ENCODE data around the gene APOBEC4. TPM values are rescaled to one million over a fixed set of nuclear protein-coding genes. Genes with fewer than 3 reads are reported as not detected.

Gene APOBEC4
- total RNA-seq, 1 experiment from 2014 or later = not detected

DNA sequence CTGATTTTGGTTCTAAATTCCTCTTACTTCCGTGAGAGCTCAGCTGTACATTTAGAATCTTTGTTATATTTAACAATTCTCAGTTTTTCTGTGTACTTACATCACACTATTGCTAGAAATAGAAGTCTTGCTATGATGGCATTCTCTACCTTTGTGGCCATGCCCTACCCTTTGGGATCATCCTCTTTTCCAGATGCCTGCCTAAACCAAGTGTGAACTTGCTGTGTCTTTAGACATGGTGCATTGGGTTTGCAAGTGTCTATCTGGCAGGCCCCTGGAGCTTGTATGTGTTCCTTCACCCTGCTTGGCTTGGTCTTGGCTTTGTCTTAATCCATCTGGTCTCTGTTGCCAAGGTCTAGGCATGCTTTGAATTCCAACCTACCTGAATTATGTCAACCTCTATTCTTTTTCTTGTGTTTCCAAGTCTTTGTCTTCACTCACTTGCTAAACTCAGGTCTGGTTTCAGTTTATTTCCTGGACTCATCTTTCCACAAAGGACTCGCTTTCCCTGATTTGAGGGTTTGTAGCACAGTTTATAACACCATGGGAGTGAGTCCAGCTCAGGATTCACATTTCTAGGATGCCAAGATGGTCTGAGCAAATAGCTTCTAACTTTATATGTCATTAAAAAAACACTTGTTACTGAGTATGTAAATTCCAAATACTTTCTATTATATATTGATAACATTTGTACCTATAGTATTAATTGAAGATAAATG lies 20.6 kb upstream of the APOBEC4 start:
- no peak overlapping the region for H3K4me3 Mint-ChIP-seq (ENCODE audit: unreplicated experiment)
- Histone ChIP-seq H3K9me3 (no peaks in the 10 kb centered on the region), H3K4me3 (ENCODE audit: low read depth, low read length) (no peak overlapping the region), H3K4me1 (peaks cover 17% of the 10 kb centered on the region), H3K27me3 (replicated peaks; ENCODE audit: control insufficient read depth, insufficient read depth, low read length) (no peaks in the 10 kb centered on the region), H3K36me3 (ENCODE audit: control insufficient read depth, insufficient read depth, low read length) (no peaks in the 10 kb centered on the region)
- DNase-seq = no peak
- H3K4me1 Mint-ChIP-seq (ENCODE audit: low read depth, unreplicated experiment) = peaks cover 30% of the 10 kb centered on the region
- no peaks in the 10 kb centered on the region for H3K9me3 Mint-ChIP-seq (ENCODE audit: unreplicated experiment)
- H3K27ac Mint-ChIP-seq (ENCODE audit: unreplicated experiment) = no peak overlapping the region
- intact Hi-C loops (cut with micrococcal nuclease; ENCODE audit: unreplicated experiment) = no loop called here
- BruUV-seq (replicated peaks) = no TSS peak
- TF ChIP-seq, protein P1, sequence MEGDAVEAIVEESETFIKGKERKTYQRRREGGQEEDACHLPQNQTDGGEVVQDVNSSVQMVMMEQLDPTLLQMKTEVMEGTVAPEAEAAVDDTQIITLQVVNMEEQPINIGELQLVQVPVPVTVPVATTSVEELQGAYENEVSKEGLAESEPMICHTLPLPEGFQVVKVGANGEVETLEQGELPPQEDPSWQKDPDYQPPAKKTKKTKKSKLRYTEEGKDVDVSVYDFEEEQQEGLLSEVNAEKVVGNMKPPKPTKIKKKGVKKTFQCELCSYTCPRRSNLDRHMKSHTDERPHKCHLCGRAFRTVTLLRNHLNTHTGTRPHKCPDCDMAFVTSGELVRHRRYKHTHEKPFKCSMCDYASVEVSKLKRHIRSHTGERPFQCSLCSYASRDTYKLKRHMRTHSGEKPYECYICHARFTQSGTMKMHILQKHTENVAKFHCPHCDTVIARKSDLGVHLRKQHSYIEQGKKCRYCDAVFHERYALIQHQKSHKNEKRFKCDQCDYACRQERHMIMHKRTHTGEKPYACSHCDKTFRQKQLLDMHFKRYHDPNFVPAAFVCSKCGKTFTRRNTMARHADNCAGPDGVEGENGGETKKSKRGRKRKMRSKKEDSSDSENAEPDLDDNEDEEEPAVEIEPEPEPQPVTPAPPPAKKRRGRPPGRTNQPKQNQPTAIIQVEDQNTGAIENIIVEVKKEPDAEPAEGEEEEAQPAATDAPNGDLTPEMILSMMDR (IDR thresholded peaks at IDR 0.05; ENCODE audit: insufficient read depth in 1 of 2, low read depth in 1 of 2, low read length in 1 of 2, severe bottlenecking in 1 of 2, unreplicated experiment in 1 of 2) = no peak
- H3K36me3 Mint-ChIP-seq (ENCODE audit: insufficient read depth, unreplicated experiment) = peaks cover 5% of the 10 kb centered on the region
- ChIA-PET POLR2A (no interaction called here), CTCF (no interaction called here)
- no peaks in the 10 kb centered on the region for H3K27me3 Mint-ChIP-seq (ENCODE audit: insufficient read depth, unreplicated experiment)

DNA sequence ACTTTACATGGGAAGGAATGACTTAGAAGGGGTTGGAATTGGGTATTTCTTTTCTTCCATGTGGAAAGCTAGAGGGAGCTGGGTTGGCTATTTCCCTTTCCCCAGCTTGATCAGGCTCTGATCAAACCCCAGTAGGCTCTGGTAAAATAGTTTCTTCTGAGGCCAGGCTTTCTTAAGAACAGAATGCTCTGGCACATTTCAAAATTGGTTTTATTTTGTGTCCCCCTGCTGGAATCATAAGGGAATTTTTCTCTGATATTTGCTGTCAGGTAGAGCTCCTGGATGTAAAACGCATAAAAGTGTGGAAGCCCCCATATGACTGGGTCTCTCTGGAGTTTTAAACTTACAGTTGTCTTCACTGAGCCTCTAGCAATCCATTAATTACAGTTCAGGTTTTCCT lies 17.1 kb upstream of the APOBEC4 start:
- CTCF ChIA-PET = interaction anchor here (1.1 to 1.3 kb wide), 2 partner anchors 15 to 25 kb away, joined by 3 to 4 read pairs; no protein-coding TSS in a partner anchor
- Histone ChIP-seq H3K9me3 (no peaks in the 10 kb centered on the region), H3K4me3 (ENCODE audit: low read depth, low read length) (no peak overlapping the region), H3K4me1 (0 out of 2 replicates have a peak, but pooled peaks cover 9% of the 10 kb centered on the region), H3K36me3 (ENCODE audit: control insufficient read depth, insufficient read depth, low read length) (no peaks in the 10 kb centered on the region), H3K27me3 (replicated peaks; ENCODE audit: control insufficient read depth, insufficient read depth, low read length) (no peaks in the 10 kb centered on the region)
- POLR2A ChIA-PET = no interaction called here
- Mint-ChIP-seq H3K4me3 (ENCODE audit: unreplicated experiment) (no peak overlapping the region), H3K4me1 (ENCODE audit: low read depth, unreplicated experiment) (peaks cover 15% of the 10 kb centered on the region), H3K9me3 (ENCODE audit: unreplicated experiment) (no peaks in the 10 kb centered on the region), H3K27me3 (ENCODE audit: insufficient read depth, unreplicated experiment) (no peaks in the 10 kb centered on the region), H3K27ac (ENCODE audit: unreplicated experiment) (no peak overlapping the region), H3K36me3 (ENCODE audit: insufficient read depth, unreplicated experiment) (no peaks in the 10 kb centered on the region)
- no TSS peak for BruUV-seq (replicated peaks)
- DNase-seq = no peak
- intact Hi-C loops (cut with micrococcal nuclease; ENCODE audit: unreplicated experiment) = no loop called here
- TF ChIP-seq, protein P1 (IDR thresholded peaks at IDR 0.05; ENCODE audit: insufficient read depth in 1 of 2, low read depth in 1 of 2, low read length in 1 of 2, severe bottlenecking in 1 of 2, unreplicated experiment in 1 of 2) = no peak

DNA sequence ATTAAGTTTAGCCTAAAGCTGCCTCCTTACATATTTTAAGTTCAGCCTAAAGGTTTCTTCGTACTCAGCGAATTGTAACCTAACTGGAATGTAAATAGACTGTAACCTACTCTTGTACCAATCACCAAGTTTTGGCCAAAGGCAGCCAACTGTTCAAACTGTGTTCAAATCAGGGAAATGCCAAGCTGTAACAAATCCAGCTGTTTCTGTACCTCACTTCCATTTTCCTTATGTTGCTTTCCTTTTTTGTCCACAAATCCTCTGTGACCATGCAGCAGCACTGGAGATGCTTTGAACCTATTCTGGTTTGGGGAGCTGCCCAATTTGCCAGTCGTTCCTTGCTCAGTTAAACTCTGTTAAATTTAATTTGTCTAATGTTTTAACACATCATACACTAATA lies 3.2 kb upstream of the APOBEC4 start:
- TF ChIP-seq, protein P1 (IDR thresholded peaks at IDR 0.05; ENCODE audit: insufficient read depth in 1 of 2, low read depth in 1 of 2, low read length in 1 of 2, severe bottlenecking in 1 of 2, unreplicated experiment in 1 of 2) = no peak
- peaks cover 11% of the 10 kb centered on the region for H3K36me3 Mint-ChIP-seq (ENCODE audit: insufficient read depth, unreplicated experiment)
- H3K4me1 Mint-ChIP-seq (ENCODE audit: low read depth, unreplicated experiment) = peaks cover 38% of the 10 kb centered on the region
- POLR2A ChIA-PET = no interaction called here
- H3K4me3 ChIP-seq (ENCODE audit: low read depth, low read length) = no peak overlapping the region
- no peak overlapping the region for H3K4me3 Mint-ChIP-seq (ENCODE audit: unreplicated experiment)
- H3K27me3 Mint-ChIP-seq (ENCODE audit: insufficient read depth, unreplicated experiment) = no peaks in the 10 kb centered on the region
- no TSS peak for BruUV-seq (replicated peaks)
- peaks cover 31% of the 10 kb centered on the region for H3K4me1 ChIP-seq
- no peaks in the 10 kb centered on the region for H3K27me3 ChIP-seq (replicated peaks; ENCODE audit: control insufficient read depth, insufficient read depth, low read length)
- H3K36me3 ChIP-seq (ENCODE audit: control insufficient read depth, insufficient read depth, low read length) = no peaks in the 10 kb centered on the region
- CTCF ChIA-PET = interaction anchor here (1.2 to 2.8 kb wide), 3 partner anchors 29 to 260 kb away, joined by 4 to 44 read pairs (median 31); no protein-coding TSS in a partner anchor
- H3K9me3 Mint-ChIP-seq (ENCODE audit: unreplicated experiment) = peaks cover 19% of the 10 kb centered on the region
- intact Hi-C loops (cut with micrococcal nuclease; ENCODE audit: unreplicated experiment) = loop anchor here (5.0 kb wide), 2 partner anchors 156 to 566 kb away; no protein-coding TSS in a partner anchor
- DNase-seq = no peak
- H3K9me3 ChIP-seq = no peaks in the 10 kb centered on the region
- H3K27ac Mint-ChIP-seq (ENCODE audit: unreplicated experiment) = no peak overlapping the region
